Chondrocyte (in vitro differentiated cells): ENCODE results near the gene TCIRG1. TPM values are rescaled to one million over a fixed set of nuclear protein-coding genes. Genes with fewer than 3 reads are reported as not detected.

Experiments
- DNase-seq: peaks from one replicate; pipeline ENCODE4 v3.0.0; 2021; ENCODE audit warnings: mixed read lengths, low spot score
- H3K27ac Mint-ChIP-seq: one replicate; pipeline ENCODE4 v1.8.0; 2021; ENCODE audit warnings: mild to moderate bottlenecking, moderate library complexity, mixed read lengths; ENCODE audit not compliant: unreplicated experiment
- H3K27me3 Mint-ChIP-seq: 2 replicates; pipeline ENCODE4 v1.8.0; 2021; ENCODE audit warnings: low read depth, mixed read lengths
- H3K36me3 Mint-ChIP-seq: 2 replicates; pipeline ENCODE4 v1.8.0; 2021; ENCODE audit warnings: low read depth, mixed read lengths
- H3K4me1 Mint-ChIP-seq: 2 replicates; pipeline ENCODE4 v1.8.0; 2021; ENCODE audit warnings: low read depth, mild to moderate bottlenecking, mixed read lengths
- H3K4me3 Mint-ChIP-seq: one replicate; pipeline ENCODE4 v1.8.0; 2021; ENCODE audit warnings: mild to moderate bottlenecking, moderate library complexity, mixed read lengths; ENCODE audit not compliant: unreplicated experiment
- H3K9me3 Mint-ChIP-seq: 2 replicates; pipeline ENCODE4 v1.8.0; 2021; ENCODE audit warnings: low read depth, mixed read lengths
- CTCF ChIP-seq: fragments of 200-600 bp; sonication (generic); IDR thresholded peaks from 2 replicates; pipeline ENCODE4 v1.5.0; 2021; ENCODE audit warnings: antibody characterized with exemption, mild to moderate bottlenecking, moderate library complexity
- total RNA-seq: library from RNA; stranded (reverse); gene quantifications from 3 replicates; pipeline ENCODE4 v1.2.1, GENCODE V29; 2021

Gene TCIRG1
- total RNA-seq, 1 donor from 2014 or later, result 73.2 TPM

DNA sequence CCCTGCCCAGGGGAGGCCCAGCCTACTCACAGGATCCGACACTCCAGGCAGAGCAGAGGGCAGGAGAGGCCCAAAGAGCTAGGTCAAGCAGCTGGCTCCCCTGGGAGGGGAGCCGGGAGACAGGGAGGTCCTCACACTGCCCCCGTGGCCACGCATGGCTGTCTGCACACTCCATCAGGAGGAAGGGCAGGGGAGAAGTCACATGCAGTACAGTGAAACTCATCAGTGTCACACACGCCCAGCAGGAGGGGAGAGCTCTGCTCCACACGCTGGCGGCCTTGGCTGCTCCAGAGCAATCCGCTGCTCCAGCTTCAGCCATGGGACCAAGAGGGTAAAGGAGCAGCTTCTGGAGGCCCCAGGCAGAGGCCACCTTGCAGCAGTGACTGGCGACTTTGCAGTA, 14.3 kb downstream of the TCIRG1 start:
- Mint-ChIP-seq H3K27ac (peak overlapping the region; percentile 32), H3K4me1 (no peaks in the 10 kb centered on the region), H3K27me3 (no peaks in the 10 kb centered on the region), H3K4me3 (no peak overlapping the region), H3K9me3 (no peaks in the 10 kb centered on the region), H3K36me3 (peaks cover 10% of the 10 kb centered on the region)
- no peak for TF ChIP-seq CTCF
- no peak for DNase-seq

GRCh38 chr11:68053981-68054812, 15.4 kb downstream of the TCIRG1 start:
- no peaks in the 10 kb centered on the region for H3K9me3 Mint-ChIP-seq
- no peak for TF ChIP-seq CTCF
- DNase-seq, result no peak

GRCh38 chr11:68056317-68057285, 17.8 kb downstream of the TCIRG1 start:
- Mint-ChIP-seq H3K4me3 (no peak overlapping the region), H3K9me3 (no peaks in the 10 kb centered on the region), H3K36me3 (peaks cover 26% of the 10 kb centered on the region), H3K4me1 (no peaks in the 10 kb centered on the region), H3K27me3 (no peaks in the 10 kb centered on the region), H3K27ac (no peak overlapping the region)
- no peak for TF ChIP-seq CTCF
- DNase-seq, result no peak

More at GRCh38 chr11:68053981-68054812, 15.4 kb downstream of the TCIRG1 start:
- no peaks in the 10 kb centered on the region for H3K4me1 Mint-ChIP-seq
- no peak overlapping the region for H3K4me3 Mint-ChIP-seq
- peak overlapping the region; percentile 9 for H3K27ac Mint-ChIP-seq
- H3K27me3 Mint-ChIP-seq, result no peaks in the 10 kb centered on the region
- H3K36me3 Mint-ChIP-seq, result peaks cover 18% of the 10 kb centered on the region

DNA sequence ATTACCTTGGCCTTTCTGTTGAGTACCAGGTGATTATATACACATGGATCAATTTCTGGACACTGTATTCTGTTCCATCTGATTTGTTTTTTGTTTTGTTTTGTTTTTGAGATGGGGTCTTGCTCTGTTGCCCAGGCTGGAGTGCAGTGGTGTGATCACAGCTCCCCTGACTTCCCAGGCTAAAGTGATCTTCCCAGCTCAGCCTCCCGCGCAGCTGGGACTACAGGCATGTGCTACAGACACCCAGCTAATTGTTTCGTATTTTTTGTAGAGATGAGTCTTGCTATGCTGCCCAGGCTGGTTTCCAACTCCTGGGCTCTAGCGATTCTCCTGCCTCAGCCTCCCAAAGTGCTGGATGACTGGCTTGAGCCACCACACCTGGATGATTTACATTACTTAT, 19.0 kb downstream of the TCIRG1 start:
- Mint-ChIP-seq H3K4me3 (no peak overlapping the region), H3K27me3 (no peaks in the 10 kb centered on the region), H3K4me1 (no peaks in the 10 kb centered on the region), H3K27ac (peak overlapping the region; percentile 62), H3K36me3 (peaks cover 24% of the 10 kb centered on the region), H3K9me3 (no peaks in the 10 kb centered on the region)
- no peak for TF ChIP-seq CTCF
- DNase-seq, result no peak

DNA sequence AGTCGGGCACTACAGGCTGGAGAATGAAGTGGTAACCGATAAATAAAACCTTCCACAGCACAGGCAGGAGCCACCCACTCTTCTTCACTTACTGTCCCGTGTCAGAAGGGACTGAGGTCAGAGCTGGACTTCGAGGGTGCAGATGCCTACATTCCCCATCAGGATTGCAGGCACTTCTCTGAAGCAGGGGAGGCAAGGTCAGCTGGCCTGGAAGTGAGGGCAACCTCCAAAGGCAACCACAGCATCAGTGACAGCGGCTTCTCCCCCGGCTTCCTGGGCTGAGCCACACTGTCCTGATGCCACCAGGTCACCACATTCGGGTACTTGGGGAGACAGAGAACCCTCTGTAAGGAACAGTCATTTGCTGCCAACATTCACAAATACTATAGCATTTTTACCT, 22.7 kb downstream of the TCIRG1 start:
- Mint-ChIP-seq H3K4me3 (no peak overlapping the region), H3K36me3 (peaks cover 35% of the 10 kb centered on the region)

More for the DNA sequence above, 22.7 kb downstream of the TCIRG1 start:
- TF ChIP-seq CTCF, result no peak
- Mint-ChIP-seq H3K27me3 (no peaks in the 10 kb centered on the region), H3K4me1 (no peaks in the 10 kb centered on the region), H3K27ac (no peak overlapping the region), H3K9me3 (no peaks in the 10 kb centered on the region)
- DNase-seq, result no peak
